HEK293T (cell line): ENCODE results near the gene PRDM13.

Source experiments
- BHLHE40 ChIP-seq: fragments of 450-650 bp; IDR thresholded peaks from 2 replicates; pipeline ENCODE4 v1.6.1; 2016; ENCODE audit warnings: mild to moderate bottlenecking, moderate library complexity, borderline replicate concordance
- ELF4 ChIP-seq: fragments of 450-650 bp; IDR thresholded peaks from 2 replicates; pipeline ENCODE4 v1.6.1; 2017; ENCODE audit warnings: antibody characterized with exemption
- FOXK2 ChIP-seq: fragments of 450-650 bp; IDR thresholded peaks from 2 replicates; pipeline ENCODE4 v1.6.1; 2016; ENCODE audit warnings: mild to moderate bottlenecking
- HDGF ChIP-seq: fragments of 450-650 bp; IDR thresholded peaks from 2 replicates; pipeline ENCODE4 v1.6.1; 2017; ENCODE audit warnings: antibody characterized with exemption, borderline replicate concordance
- PKNOX1 ChIP-seq: fragments of 450-650 bp; IDR thresholded peaks from 2 replicates; pipeline ENCODE4 v1.6.1; 2016
- SUZ12 ChIP-seq: fragments of 450-650 bp; IDR thresholded peaks from 2 replicates; pipeline ENCODE4 v1.6.1; 2016; ENCODE audit warnings: mild to moderate bottlenecking

DNA sequence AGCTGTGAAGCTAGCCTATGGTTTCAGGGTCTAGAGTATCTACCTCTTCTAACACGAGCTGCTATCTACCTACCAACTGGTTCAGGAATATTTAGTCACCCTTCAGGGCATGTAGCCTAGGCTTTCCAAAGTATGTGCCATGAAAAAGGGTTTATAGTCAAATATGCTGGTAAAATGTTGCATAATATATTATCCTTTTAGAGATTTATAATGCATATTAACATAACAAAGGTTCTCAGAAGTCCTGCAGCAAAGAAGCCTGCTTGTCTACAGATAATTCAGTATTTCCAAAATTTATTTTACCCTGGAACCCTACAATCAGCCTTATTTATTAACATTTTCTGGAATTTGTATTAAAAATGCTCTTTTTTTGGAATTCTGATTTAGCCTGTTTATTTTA, 56.0 kb downstream of the PRDM13 start:
- TF ChIP-seq BHLHE40 (no peak), HDGF (no peak), SUZ12 (no peak), FOXK2 (no peak), ELF4 (no peak), PKNOX1 (no peak)
